Measurements from ENCODE around the gene DAGLA. TPM values are rescaled to one million over a fixed set of nuclear protein-coding genes. Genes with fewer than 3 reads are reported as not detected.

Gene DAGLA
- total RNA-seq, 1 experiment from 2014 or later, result 8.6 TPM

- intact Hi-C loops (cut with micrococcal nuclease), result no loop called here
- CTCF ChIA-PET, result no interaction called here
Observed at GRCh38 chr11:61737131-61737530, 56.9 kb downstream of the DAGLA start.

GRCh38 chr11:61737636-61738386 is 57.6 kb downstream of the DAGLA start:
- Histone ChIP-seq H3K4me3 (ENCODE audit: low read length) (no peak overlapping the region), H3K4me2 (ENCODE audit: low read length) (no peak overlapping the region), H4K20me1 (ENCODE audit: low read length) (peaks cover 4% of the 10 kb centered on the region; the same call in 1 of the 2 replicates), H2AFZ (ENCODE audit: low read length) (no peak overlapping the region), H3K27ac (ENCODE audit: low read length) (no peak overlapping the region), H3K9me2 (replicated peaks; ENCODE audit: low read length) (no peaks in the 10 kb centered on the region), H3K9ac (ENCODE audit: low read length) (no peak overlapping the region), H3K36me3 (ENCODE audit: low read depth, low read length) (peaks cover 6% of the 10 kb centered on the region; the same call in 1 of the 2 replicates), H3K9me3 (ENCODE audit: low read length) (no peaks in the 10 kb centered on the region), H3K79me2 (ENCODE audit: low read length) (no peaks in the 10 kb centered on the region), H3F3A (ENCODE audit: low read length, unreplicated experiment) (no peaks in the 10 kb centered on the region), H3K27me3 (ENCODE audit: low read length) (no peaks in the 10 kb centered on the region), H3K4me1 (ENCODE audit: insufficient read depth, low read length) (peaks cover 11% of the 10 kb centered on the region)
- no peak for ATAC-seq
- ChIA-PET CTCF (no interaction called here), POLR2A (ENCODE audit: unreplicated experiment) (no interaction called here)
- no TSS peak for BruUV-seq (replicated peaks)
- DNase-seq, result no peak
- intact Hi-C loops (cut with micrococcal nuclease), result no loop called here
- TF ChIP-seq EZH2phosphoT487 (IDR thresholded peaks at IDR 0.05; ENCODE audit: borderline replicate concordance, low read length) (no peak), CTCF (conservative IDR thresholded peaks at IDR 0.05; ENCODE audit: low read depth, low read length) (0 out of 2 replicates have a peak, but pooled peaks have one; percentile 17)

More at GRCh38 chr11:61737131-61737530, 56.9 kb downstream of the DAGLA start:
- H3K36me3 ChIP-seq (ENCODE audit: low read depth, low read length), result peaks cover 6% of the 10 kb centered on the region; the same call in 1 of the 2 replicates
- H3K79me2 ChIP-seq (ENCODE audit: low read length), result no peaks in the 10 kb centered on the region
- no peaks in the 10 kb centered on the region for H3F3A ChIP-seq (ENCODE audit: low read length, unreplicated experiment)
- H3K4me1 ChIP-seq (ENCODE audit: insufficient read depth, low read length), result peaks cover 14% of the 10 kb centered on the region
- no peak overlapping the region for H3K4me3 ChIP-seq (ENCODE audit: low read length)
- no peaks in the 10 kb centered on the region for H3K27me3 ChIP-seq (ENCODE audit: low read length)
- peaks cover 4% of the 10 kb centered on the region; the same call in 1 of the 2 replicates for H4K20me1 ChIP-seq (ENCODE audit: low read length)
- no peaks in the 10 kb centered on the region for H3K9me3 ChIP-seq (ENCODE audit: low read length)
- no peak overlapping the region for H3K27ac ChIP-seq (ENCODE audit: low read length)
- H3K4me2 ChIP-seq (ENCODE audit: low read length), result no peak overlapping the region
- TF ChIP-seq CTCF (conservative IDR thresholded peaks at IDR 0.05; ENCODE audit: low read depth, low read length) (no peak), EZH2phosphoT487 (IDR thresholded peaks at IDR 0.05; ENCODE audit: borderline replicate concordance, low read length) (no peak), EZH2 (IDR thresholded peaks at IDR 0.05; ENCODE audit: low read length, unreplicated experiment) (no peak)
- BruUV-seq (replicated peaks), result no TSS peak
- no peaks in the 10 kb centered on the region for H3K9me2 ChIP-seq (replicated peaks; ENCODE audit: low read length)
- no peak overlapping the region for H2AFZ ChIP-seq (ENCODE audit: low read length)
- no peak overlapping the region for H3K9ac ChIP-seq (ENCODE audit: low read length)
- POLR2A ChIA-PET (ENCODE audit: unreplicated experiment), result no interaction called here
- ATAC-seq (no peak), DNase-seq (no peak)

- no peak overlapping the region for H3K4me3 ChIP-seq (ENCODE audit: low read length)
- CTCF ChIA-PET, result no interaction called here
- H3K79me2 ChIP-seq (ENCODE audit: low read length), result no peaks in the 10 kb centered on the region
- intact Hi-C loops (cut with micrococcal nuclease), result no loop called here
- no peak overlapping the region for H3K27ac ChIP-seq (ENCODE audit: low read length)
- TF ChIP-seq EZH2 (IDR thresholded peaks at IDR 0.05; ENCODE audit: low read length, unreplicated experiment) (no peak), CTCF (conservative IDR thresholded peaks at IDR 0.05; ENCODE audit: low read depth, low read length) (no peak), EZH2phosphoT487 (IDR thresholded peaks at IDR 0.05; ENCODE audit: borderline replicate concordance, low read length) (no peak)
- peaks cover 6% of the 10 kb centered on the region; the same call in 1 of the 2 replicates for H3K36me3 ChIP-seq (ENCODE audit: low read depth, low read length)
- peaks cover 5% of the 10 kb centered on the region; the same call in 1 of the 2 replicates for H3K4me1 ChIP-seq (ENCODE audit: insufficient read depth, low read length)
- H3F3A ChIP-seq (ENCODE audit: low read length, unreplicated experiment), result no peaks in the 10 kb centered on the region
- H3K9me2 ChIP-seq (replicated peaks; ENCODE audit: low read length), result no peaks in the 10 kb centered on the region
- H3K27me3 ChIP-seq (ENCODE audit: low read length), result no peaks in the 10 kb centered on the region
- no peaks in the 10 kb centered on the region for H4K20me1 ChIP-seq (ENCODE audit: low read length)
- H3K9me3 ChIP-seq (ENCODE audit: low read length), result no peaks in the 10 kb centered on the region
- no peak overlapping the region for H3K9ac ChIP-seq (ENCODE audit: low read length)
- no peak overlapping the region for H2AFZ ChIP-seq (ENCODE audit: low read length)
- no TSS peak for BruUV-seq (replicated peaks)
- POLR2A ChIA-PET (ENCODE audit: unreplicated experiment), result no interaction called here
- no peak overlapping the region for H3K4me2 ChIP-seq (ENCODE audit: low read length)
- ATAC-seq, result no peak
- no peak for DNase-seq
Observed at GRCh38 chr11:61738776-61739175, 58.6 kb downstream of the DAGLA start.

Data from PC-3 (cell line).